Midbrain (tissue), 1 donor: Measurements from ENCODE around the gene AOC3.
A peak's percentile ranks its signal among the peaks of the same experiment; 100 is the strongest.
"Not testable (repeated sequence)": the region's sequence is repeated elsewhere in the genome, so short reads cannot be mapped to it uniquely, and the experiment has no call there.

ENCODE experiments used
- DNase-seq: peaks from one replicate; lab custom pipeline; 2025; lab: John Stamatoyannopoulos, UW

AOC3 gene

DNA sequence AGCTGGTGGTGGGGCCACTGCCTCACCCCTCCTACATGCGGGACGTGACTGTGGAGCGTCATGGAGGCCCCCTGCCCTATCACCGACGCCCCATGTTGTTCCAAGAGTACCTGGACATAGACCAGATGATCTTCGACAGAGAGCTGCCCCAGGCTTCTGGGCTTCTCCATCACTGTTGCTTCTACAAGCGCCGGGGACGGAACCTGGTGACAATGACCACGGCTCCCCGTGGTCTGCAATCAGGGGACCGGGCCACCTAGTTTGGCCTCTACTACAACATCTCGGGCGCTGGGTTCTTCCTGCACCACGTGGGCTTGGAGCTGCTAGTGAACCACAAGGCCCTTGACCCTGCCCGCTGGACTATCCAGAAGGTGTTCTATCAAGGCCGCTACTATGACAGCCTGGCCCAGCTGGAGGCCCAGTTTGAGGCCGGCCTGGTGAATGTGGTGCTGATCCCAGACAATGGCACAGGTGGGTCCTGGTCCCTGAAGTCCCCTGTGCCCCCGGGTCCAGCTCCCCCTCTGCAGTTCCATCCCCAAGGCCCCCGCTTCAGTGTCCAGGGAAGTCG lies 16.8 kb downstream of the AOC3 start:
- not testable (repeated sequence) for DNase-seq

- DNase-seq: no peak
Observed at GRCh38 chr17:42868338-42868737, 17.3 kb downstream of the AOC3 start.

- DNase-seq: no peak
Observed at GRCh38 chr17:42871647-42872046, 20.6 kb downstream of the AOC3 start.

GRCh38 chr17:42872251-42872965 lies 21.4 kb downstream of the AOC3 start:
- DNase-seq: no peak

DNA sequence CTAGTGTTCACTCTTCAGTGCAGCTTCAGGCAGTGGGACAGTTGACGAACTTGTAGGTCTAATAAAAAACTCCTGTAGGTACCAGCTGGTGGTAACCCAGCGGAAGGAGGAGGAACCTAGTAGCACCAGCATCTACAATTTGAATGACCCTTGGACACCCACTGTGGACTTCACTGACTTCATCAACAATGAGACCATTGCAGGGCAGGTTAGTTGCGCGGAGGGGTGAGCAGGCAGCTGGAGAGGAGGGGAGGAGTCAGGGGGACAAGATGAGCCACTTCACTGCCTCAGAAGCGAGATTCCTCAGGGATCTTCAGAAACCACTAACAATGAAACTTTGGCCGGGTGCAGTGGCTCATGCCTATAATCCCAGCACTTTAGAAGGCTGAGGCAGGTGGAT lies 22.3 kb downstream of the AOC3 start:
- DNase-seq: no peak

DNA sequence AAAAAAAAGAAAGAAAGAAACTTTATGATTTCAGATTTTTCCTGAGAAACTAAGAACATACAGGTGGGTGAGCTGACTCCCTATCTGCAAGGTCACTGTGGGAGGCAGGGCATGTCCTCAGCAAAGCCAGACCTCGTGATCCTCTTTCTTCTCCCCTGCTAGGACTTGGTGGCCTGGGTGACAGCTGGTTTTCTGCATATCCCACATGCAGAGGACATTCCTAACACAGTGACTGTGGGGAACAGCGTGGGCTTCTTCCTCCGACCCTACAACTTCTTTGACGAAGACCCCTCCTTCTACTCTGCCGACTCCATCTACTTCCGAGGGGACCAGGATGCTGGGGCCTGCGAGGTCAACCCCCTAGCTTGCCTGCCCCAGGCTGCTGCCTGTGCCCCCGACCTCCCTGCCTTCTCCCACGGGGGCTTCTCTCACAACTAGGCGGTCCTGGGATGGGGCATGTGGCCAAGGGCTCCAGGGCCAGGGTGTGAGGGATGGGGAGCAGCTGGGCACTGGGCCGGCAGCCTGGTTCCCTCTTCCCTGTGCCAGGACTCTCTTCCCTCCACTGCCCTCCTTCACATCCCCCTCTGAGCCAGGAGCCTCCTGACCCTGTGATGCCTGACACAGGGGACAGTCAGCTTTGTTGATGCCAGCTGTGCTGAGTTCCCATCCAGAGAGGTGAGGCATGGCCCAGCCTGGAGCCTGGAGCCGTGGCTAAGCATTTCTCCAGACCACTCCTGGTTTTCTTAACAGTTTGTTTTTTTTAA lies 23.1 kb downstream of the AOC3 start:
- DNase-seq: not testable (repeated sequence)

DNA sequence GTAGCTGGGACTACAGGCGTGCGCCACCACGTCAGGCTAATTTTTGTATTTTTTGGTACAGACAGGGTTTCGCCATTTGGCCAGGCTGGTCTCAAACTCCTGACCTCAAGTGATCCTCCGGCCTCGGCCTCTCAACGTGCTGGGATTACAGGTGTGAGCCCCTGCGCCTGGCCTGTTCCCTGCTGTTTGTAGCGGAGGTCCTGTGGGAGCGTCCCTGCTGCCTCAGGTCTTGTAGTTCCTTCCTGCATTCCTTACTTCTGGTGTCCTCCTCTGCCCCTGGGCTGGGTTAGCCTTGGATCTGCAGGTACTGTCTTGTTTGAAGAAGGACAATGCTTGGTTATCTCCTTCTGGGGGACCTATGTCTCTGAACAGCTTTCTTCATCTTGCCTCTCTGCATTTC lies 26.0 kb downstream of the AOC3 start:
- no peak for DNase-seq

DNA sequence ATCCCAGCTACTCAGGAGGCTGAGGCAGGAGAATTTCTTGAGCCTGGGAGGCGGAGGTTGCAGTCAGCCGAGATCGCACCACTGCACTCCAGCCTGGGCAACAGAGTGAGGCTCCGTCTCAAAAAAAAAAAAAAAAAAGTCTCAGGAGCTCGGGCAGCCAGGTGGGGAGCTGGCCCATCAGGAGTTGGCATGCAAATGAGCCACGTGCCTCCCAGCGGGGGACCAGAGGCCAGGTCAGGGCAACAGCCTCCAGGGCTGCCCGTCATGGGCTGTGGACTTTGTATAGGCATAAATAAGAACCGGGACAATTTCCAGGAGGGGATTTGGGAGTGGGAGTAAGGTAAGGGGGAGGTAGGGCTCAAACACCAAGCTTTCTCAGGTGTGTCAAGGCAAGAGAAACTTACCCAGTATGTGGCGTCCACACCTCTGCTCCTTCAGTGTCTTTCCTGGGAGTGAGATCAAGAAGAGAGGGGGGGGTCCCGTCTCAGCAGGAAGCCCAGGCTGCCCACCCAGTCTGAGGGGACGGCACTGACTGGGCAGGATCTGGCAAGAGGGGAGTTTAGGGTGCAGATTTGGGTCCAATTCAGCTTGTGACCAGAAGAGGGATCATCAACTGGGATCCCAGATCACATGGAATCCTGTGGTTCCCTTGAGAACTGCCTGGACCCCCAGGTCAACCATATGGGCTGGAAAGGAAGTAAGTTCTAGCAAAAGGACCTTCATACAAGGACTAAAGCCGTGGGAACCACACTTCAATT lies 27.3 kb downstream of the AOC3 start:
- DNase-seq: no peak

GRCh38 chr17:42878924-42879595 lies 28.1 kb downstream of the AOC3 start:
- DNase-seq: no peak

DNA sequence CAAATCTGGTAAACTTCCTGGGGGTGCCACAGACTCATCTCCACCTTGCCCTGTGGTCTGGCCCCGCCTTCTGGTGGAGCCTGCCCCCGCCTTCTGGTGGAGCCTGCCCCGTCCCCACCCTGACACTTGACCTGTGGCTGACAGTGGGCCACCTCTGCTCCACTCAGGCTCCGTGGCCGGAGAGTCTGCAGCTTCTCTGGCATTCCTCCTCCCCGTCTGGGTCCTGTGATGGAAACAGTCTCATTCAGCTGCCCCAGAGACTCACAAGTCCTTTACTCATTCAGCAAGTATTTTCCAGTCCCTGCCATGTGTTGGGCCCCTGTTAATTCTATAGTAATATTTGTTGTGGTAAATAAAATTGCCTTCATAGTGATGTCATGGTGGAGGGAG lies 28.6 kb downstream of the AOC3 start:
- no peak for DNase-seq

DNA sequence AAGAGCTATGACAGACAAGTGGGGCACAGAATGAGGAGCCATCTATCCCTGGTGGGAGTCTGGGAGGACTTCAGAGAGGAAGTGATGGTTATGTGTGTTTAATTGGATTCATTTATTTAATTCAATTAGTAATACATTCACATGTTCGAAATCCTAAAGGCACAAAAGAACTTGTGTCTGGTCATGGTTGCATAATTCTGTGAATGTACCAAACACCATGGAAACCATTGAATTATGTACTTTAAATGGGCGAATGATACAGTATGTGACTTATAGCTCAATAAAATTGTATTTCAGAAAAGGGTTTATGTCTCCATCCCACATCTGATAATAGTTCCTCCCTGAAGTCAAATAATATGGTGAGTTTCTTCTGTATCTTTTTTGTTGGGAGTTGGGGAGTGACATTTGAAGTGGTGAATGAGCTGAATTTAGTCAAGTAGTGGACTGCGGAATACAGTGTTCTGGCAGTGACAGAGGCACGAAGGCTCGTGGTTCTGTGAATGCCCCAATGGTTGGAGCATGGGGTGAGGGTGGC lies 29.8 kb downstream of the AOC3 start:
- no peak for DNase-seq

- DNase-seq: not testable (repeated sequence)
Observed at GRCh38 chr17:42881706-42882105, 30.7 kb downstream of the AOC3 start.

DNA sequence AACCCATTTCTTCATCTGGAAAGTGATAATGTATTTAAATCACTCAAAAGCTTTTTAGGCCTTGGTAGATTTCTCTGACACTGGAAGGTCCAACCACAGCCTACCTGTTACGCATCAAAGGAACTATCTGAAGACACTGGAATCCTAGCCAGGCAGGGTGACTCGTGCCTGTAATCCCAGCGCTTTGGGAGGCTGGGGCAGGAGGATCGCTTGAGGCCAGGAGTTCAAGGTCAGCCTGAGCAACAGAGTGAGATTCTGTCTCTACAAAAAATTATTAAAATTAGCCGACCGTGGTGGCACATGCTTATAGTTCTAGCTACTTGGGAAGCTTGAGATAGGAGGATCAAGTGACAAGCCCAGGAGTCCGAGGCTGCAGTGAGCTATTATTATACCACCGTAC lies 31.2 kb downstream of the AOC3 start:
- no peak for DNase-seq

DNA sequence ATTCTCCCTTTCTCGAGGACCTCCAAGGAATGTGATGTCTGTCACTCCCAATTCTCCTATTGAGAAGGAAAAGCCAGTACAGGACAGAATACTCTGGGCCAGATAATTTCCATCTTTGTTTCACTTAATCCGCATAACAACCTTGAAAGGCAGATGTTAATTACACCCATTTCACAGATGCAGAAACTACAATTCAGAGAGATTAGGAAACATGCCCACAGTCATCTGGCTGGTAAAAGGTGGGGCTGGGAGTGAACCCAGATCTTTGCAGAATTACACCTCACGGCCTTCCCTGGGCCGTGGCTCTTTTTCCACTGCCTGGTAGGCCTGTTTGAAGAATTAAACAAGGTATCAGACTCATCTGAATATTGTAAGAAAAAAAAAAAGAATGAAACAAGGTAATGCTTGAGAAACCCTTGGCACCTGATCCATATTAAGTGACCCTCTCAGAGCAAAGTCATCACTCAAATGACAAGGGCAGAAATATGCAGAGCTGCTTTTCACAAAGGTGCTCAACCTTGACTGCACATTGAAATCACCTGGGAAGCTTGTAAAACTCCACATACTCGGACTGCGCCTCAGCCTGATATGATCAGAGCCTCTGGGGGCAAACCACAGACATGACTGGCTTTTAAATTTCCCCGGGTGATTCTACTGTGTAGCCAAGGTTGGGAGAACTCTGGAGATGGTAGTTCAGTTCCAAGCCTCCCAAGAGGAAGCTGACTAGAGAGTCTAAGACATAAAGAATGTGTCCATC lies 33.0 kb downstream of the AOC3 start:
- DNase-seq: no peak

DNA sequence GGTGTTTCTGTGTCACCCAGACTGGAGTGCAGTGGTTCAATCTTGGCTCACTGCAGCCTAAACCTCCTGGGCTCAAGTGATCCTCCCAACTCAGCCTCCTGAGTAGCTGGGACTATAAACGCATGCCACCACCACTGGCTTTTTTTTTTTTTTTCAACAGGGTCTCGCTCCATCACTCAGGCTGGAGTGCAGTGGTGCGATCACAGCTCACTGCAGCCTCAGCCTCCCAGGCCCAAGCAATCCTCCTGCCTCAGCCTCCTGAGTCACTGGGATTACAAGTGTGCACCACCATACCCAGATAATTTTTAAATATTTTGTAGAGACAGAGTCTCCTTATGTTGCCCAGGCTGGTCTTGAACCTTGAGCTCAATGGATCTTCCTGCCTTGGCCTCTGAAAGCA lies 34.8 kb downstream of the AOC3 start:
- not testable (repeated sequence) for DNase-seq

- no peak for DNase-seq
Observed at GRCh38 chr17:42886283-42887176, 35.5 kb downstream of the AOC3 start.

DNA sequence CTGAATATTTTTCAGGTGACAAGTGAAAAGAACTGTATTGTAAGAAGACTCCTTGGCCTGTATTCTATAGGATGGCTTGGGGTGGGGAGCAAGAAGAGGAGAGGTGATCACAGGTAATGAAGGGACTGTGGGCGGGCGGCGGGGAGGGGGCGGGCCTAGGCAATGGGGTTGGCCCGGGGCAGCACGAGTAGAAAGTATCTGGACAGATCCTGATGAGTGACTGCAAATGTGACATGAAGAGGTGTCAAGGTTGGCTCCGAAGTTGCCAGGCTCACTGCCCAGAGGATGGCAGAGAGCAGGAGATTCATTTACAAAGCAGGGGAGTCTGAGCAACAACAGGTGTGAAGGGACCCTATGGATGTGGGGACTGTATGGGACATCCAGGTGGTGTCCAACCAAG lies 38.8 kb downstream of the AOC3 start:
- no peak for DNase-seq

DNA sequence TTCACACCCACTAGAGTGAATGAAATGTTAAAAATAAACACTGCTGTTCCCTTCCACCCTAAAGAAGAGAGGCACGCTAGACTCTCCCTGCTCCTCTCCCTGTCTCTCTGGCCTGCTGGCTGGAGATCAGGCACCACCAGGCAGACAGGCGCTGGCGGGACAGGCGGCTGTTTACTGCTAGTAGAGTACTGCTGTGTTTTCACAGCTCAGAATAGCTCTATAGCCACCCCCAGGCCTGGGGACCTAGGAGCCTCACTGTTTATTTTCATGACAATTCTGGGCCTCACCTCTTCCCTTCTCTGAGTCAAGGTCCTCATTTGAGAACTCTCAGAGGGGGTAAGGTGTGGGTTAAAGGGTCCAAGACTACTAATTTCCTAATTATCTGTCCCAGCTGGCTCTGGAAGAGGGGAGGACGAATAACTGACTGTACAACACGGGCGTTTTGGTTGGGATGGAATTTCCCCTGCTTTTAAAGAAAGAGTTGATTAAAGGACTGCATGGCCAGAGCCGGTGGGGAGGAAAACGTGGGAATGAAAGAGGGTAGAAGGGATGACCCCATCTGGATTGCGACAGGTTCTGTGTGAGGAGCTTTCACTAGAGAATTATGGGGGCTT lies 40.6 kb downstream of the AOC3 start:
- DNase-seq: peak; percentile 29

GRCh38 chr17:42893359-42893758 lies 42.4 kb downstream of the AOC3 start:
- DNase-seq: no peak
